GM15510 (cell line): Measurements from ENCODE around the gene PSMD1.

ENCODE experiments used
- POLR2A ChIP-seq: IDR thresholded peaks from 3 replicates; pipeline ENCODE4 v1.6.1; 2011; ENCODE audit warnings: borderline replicate concordance; ENCODE audit not compliant: insufficient read length; ENCODE audit errors: extremely low read depth

Gene PSMD1

DNA sequence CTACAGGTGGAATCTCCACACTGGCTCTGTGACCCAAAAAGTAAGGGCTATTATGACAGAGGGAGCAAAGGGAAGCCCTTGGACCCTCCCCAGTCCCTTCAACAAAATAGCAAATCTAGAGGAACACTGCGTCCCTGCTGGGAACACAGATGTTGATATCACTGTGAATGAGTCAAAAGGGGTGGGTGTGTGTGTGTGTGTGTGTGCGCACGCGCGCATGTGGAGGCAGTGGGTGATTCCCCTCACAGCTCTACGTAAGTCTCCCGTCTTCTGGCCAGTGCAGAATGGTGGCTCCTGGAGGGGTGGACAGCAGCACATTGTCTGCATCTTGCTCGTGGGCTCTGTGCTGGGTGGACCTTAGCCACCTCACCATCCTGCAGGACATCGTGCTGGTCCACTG is 27.1 kb upstream of the PSMD1 start:
- no peak for TF ChIP-seq POLR2A

GRCh38 chr2:231030725-231031124 is 25.9 kb upstream of the PSMD1 start:
- TF ChIP-seq POLR2A, result no peak

- no peak for TF ChIP-seq POLR2A
Observed at GRCh38 chr2:231032575-231033140, 24.0 kb upstream of the PSMD1 start.

GRCh38 chr2:231033147-231034132 is 23.2 kb upstream of the PSMD1 start:
- no peak for TF ChIP-seq POLR2A

- no peak for TF ChIP-seq POLR2A
Observed at GRCh38 chr2:231034291-231034882, 22.3 kb upstream of the PSMD1 start.

DNA sequence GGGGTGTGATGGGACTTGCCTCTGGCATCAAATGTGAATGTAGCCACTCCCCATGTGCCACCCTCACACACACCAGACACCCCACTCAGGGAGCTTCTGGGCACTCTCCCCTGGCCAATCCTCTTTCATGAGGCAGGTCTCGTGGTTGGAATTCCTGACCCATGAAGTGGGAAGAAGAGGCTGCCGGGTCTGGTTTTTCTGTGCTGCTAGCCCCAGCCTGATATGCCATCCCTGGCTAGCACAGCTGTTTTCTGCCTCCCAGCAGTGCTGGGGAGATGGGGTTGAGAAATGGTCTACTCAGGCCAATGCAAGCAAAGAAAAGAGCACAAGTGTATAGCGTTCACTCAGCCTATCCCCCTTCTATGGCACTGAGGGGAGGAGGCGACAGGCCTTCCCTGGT is 20.5 kb upstream of the PSMD1 start:
- no peak for TF ChIP-seq POLR2A

- TF ChIP-seq POLR2A, result no peak
Observed at GRCh38 chr2:231036578-231037106, 20.0 kb upstream of the PSMD1 start.

DNA sequence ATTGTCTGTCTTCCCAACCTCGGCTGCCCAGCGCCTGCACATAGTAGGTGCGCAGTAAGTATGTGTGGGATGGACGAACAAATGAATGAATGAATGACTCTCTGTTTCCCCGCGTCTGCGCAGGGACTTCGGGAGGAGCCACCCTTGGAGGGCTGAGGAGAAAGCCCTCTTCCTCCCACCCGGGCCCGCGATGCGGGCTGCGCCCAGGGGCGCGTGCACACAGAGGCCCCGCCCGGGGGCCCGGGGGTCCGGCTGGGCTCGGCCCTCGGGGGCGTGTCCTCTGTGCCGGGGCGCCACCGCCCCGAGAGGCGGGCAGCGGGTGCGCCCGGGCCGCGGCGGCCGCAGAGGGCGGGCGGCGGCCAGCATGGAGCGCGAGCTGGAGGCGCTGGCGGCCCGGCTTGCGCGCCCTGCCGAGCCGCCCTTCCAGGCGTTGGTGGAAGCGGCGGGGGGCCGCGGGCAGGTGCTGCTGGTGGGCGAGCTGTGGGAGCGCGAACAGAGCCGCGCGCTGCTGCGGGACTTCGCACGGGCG is 19.4 kb upstream of the PSMD1 start, which contains the start of gene C2orf72:
Gene C2orf72 (plus strand): TSS at position 322 of the 529 bp plus-strand sequence. CDS start 43 bp downstream, at position 365.
- TF ChIP-seq POLR2A, result no peak

DNA sequence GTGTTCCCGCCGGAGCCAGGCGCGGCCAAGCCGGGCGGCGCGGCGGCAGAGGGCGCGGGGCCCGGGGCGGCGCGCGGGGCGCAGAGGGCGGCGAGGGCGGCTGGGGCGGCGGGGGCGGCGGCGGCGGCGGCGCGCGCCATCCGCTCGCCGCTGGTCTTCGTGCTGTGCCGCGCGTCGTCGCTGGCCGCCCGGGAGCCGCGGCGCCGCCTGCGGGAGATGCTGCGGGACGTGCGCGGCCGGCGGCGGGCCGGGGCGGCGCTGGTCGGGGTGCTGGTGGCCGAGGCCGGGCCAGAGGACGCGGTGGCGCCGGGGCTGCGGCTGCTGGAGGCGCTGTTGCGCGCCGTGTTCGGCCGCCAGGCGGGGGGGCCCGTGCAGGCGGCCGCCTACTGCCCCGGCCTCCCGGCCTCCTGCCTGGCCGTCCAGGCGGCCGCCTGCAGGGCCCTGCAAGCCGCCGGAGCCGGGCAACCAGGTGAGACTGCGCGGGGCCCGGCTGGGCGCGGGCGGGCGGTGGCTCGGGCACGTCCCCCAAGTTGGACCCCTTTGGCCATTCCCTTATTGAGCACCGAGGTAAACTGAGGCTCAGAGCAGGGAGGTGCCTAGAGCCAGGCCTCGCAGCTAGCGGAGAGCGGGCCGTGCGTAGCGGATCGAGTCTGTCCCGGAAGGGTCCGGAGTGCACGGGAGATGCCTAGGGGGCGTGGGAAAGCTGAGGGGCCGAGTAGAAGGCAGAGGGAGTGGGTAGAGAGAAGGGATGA is 18.8 kb upstream of the PSMD1 start:
- TF ChIP-seq POLR2A, result no peak

DNA sequence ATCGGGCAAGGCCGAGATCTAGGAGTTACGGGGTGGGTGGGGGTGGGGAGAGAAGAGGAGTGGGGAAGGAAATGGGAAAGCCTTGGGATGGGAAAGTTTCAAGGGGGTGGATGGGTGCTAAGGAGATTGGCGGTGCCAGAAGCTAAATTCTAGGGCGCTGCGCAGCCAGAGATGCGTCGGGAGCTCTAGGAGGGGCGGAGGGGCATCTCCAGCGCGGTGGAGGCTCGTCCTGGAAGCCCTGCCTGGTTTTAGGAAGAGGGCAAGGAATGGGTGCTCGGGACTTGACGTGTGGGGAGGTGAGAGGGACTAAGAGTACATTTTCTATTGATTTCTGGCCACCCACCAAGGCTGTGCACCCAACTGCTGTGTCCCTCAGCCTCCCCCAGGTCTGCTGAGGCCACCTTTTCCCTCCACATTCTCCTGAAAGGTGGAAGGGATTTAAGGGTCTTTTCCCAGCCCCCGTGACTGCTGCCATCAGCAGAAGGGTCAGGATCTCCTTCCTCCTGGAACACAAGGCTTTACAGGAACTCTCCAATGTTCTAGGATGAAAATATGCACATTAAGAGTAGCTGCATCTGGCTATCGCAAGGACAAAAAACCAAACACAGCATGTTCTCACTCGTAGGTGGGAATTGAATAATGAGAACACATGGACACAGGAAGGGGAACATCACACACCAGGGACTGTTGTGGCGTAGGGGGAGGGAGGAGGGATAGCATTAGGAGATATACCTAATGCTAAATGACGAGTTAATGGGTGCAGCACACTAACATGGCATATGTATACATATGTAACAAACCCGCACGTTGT is 18.0 kb upstream of the PSMD1 start:
- no peak for TF ChIP-seq POLR2A

DNA sequence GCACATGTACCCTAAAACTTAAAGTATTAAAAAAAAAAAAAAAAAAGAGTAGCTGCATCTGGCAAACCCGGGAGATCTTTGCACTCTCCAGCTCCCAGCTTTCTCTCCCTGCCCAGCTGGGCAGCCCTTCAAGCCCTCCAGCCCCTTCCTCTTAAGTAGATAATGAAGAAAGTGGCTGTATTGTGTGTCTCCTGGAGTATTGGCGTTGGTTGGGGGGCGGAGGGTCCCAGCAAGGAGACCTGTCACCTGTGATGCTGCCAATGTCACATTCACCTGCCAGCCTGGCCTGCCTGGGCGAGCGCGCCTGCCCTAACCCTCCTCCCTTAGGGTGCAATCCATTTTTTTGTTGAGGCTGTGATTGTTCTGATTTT is 17.4 kb upstream of the PSMD1 start:
- no peak for TF ChIP-seq POLR2A

DNA sequence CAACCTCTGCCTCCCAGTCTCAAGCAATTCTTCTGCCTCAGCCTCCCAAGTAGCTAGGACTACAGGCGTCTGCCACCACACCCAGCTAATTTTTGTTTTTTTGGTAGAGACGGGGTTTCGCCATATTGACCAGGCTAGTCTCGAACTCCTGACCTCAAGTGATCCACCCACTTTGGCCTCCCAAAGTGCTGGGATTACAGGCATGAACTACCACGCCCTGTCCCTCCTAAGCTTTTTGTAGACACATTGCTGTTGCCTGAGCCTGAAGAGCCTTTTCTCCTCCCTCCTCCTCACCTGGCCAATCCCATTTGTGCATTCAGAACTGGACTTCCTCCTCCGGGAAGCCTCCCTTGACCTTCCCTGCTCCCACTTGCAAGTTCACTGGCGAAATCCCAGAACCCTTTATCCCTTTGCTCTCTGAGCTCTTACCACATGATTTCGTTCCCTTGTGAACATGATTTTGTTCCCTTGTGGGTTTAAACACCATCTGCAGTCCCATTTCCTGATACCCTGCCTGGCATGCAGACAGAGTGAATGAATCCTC is 16.8 kb upstream of the PSMD1 start:
- no peak for TF ChIP-seq POLR2A

- no peak for TF ChIP-seq POLR2A
Observed at GRCh38 chr2:231041061-231041689, 15.5 kb upstream of the PSMD1 start.
